Activated CD4-positive, alpha-beta memory T cell treated with anti-CD3 and anti-CD28 coated beads for 36 hours (primary cell): Measurements from ENCODE around the gene SRP9. TPM values are rescaled to one million over a fixed set of nuclear protein-coding genes. Genes with fewer than 3 reads are reported as not detected.
"Not testable (repeated sequence)": the region's sequence is repeated elsewhere in the genome, so short reads cannot be mapped to it uniquely, and the experiment has no call there.

Experiments
- CTCF ChIA-PET: fragments of 350-600 bp; sonication (Branson Sonifier 250); formaldehyde crosslinking; loops from one replicate; lab custom pipeline; 2021; ENCODE audit warnings: antibody characterized with exemption, inconsistent platforms; lab: Charles Lee
- POLR2A ChIA-PET: fragments of 350-600 bp; sonication (Branson Sonifier 250); formaldehyde crosslinking; loops from one replicate; lab custom pipeline; 2021; ENCODE audit warnings: antibody characterized with exemption; lab: Charles Lee
- DNase-seq: peaks from one replicate; pipeline ENCODE4 v3.0.0-alpha.2; 2020
- H3K27ac Mint-ChIP-seq: one replicate; pipeline ENCODE4 v1.8.0; 2021; ENCODE audit warnings: mixed read lengths
- H3K27me3 Mint-ChIP-seq: one replicate; pipeline ENCODE4 v1.8.0; 2021; ENCODE audit warnings: mixed read lengths
- H3K36me3 Mint-ChIP-seq: one replicate; pipeline ENCODE4 v1.8.0; 2021; ENCODE audit warnings: mixed read lengths
- H3K4me1 Mint-ChIP-seq: one replicate; pipeline ENCODE4 v1.8.0; 2021; ENCODE audit warnings: low read depth, mixed read lengths
- H3K4me3 Mint-ChIP-seq: one replicate; pipeline ENCODE4 v1.8.0; 2021; ENCODE audit warnings: mild to moderate bottlenecking, mixed read lengths
- H3K9me3 Mint-ChIP-seq: one replicate; pipeline ENCODE4 v1.8.0; 2021; ENCODE audit warnings: mixed read lengths
- intact Hi-C: fragments of 100-400 bp; cut with micrococcal nuclease; formaldehyde crosslinking; loops from one replicate; pipeline ENCODE4 v1.15.1; 2023
- total RNA-seq, 2 experiments: library from RNA; stranded (reverse); gene quantifications; one replicate each; pipeline ENCODE4 v1.2.3, GENCODE V29; 2021

Gene SRP9
- total RNA-seq, 2 experiments from 2014 or later: 294 to 314 TPM

DNA sequence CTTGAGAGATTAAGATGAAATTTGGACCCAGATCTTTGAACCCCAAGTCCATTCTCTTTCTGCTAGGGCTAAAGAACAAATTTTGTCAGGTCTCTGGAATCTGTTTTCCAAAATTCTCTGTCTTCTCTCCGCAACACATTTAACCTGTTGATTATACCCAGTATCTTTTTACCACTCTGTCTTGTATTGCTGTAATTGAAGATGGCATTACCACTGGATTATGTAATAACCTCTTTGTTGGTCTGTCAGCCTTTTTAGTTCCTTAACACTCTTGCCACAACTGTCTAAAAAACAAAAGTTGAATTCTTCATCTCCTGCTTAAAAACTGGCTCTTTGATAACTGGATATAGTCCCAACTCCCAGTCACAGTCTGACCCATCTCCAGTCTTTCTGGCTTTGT lies 3.0 kb downstream of the SRP9 start:
- POLR2A ChIA-PET: interaction anchor here (0.7 kb wide), 1 partner anchor 31 kb away, joined by 5 read pairs; no protein-coding TSS in a partner anchor
- no peaks in the 10 kb centered on the region for H3K9me3 Mint-ChIP-seq
- H3K27ac Mint-ChIP-seq: no peak overlapping the region
- H3K4me3 Mint-ChIP-seq: peak overlapping the region; percentile 0
- DNase-seq: no peak
- H3K36me3 Mint-ChIP-seq: peaks cover 27% of the 10 kb centered on the region
- CTCF ChIA-PET: no interaction called here
- intact Hi-C loops: no loop called here
- no peaks in the 10 kb centered on the region for H3K27me3 Mint-ChIP-seq
- H3K4me1 Mint-ChIP-seq: peaks cover 32% of the 10 kb centered on the region

DNA sequence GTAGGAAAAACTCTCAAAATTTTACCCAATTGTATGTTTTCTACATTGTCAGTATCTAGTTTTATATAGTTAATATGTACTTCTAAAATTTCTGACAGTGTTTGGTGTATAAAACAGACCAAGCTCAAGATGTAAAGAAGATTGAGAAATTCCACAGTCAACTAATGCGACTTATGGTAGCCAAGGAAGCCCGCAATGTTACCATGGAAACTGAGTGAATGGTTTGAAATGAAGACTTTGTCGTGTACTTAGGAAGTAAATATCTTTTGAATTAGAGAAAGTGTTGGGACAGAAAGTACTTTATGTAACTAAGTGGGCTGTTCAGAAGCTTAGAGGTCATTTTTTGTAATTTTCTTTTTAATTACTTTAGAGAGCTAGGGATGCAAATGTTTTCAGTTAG lies 11.5 kb downstream of the SRP9 start:
- POLR2A ChIA-PET: interaction anchor here (1.0 kb wide), 1 partner anchor 10 kb away, joined by 4 read pairs; no protein-coding TSS in a partner anchor
- H3K4me3 Mint-ChIP-seq, H3K9me3 Mint-ChIP-seq, DNase-seq, intact Hi-C loops, H3K27ac Mint-ChIP-seq, H3K27me3 Mint-ChIP-seq, H3K4me1 Mint-ChIP-seq: not testable (repeated sequence)
- CTCF ChIA-PET: interaction anchor here (1.0 to 1.8 kb wide), 3 partner anchors 12 to 337 kb away, joined by 3 to 6 read pairs (median 4); partner anchors contain the start of gene SRP9
- peaks cover 49% of the 10 kb centered on the region for H3K36me3 Mint-ChIP-seq

- Mint-ChIP-seq H3K9me3 (no peaks in the 10 kb centered on the region), H3K36me3 (peaks cover 30% of the 10 kb centered on the region), H3K27me3 (no peaks in the 10 kb centered on the region), H3K4me3 (no peak overlapping the region), H3K4me1 (no peaks in the 10 kb centered on the region), H3K27ac (no peak overlapping the region)
- intact Hi-C loops: no loop called here
- POLR2A ChIA-PET: no interaction called here
- no peak for DNase-seq
- CTCF ChIA-PET: no interaction called here
Observed at GRCh38 chr1:225794954-225795353, 17.3 kb downstream of the SRP9 start.

GRCh38 chr1:225796097-225796496 lies 18.5 kb downstream of the SRP9 start:
- H3K36me3 Mint-ChIP-seq: peaks cover 21% of the 10 kb centered on the region
- H3K27ac Mint-ChIP-seq, H3K4me3 Mint-ChIP-seq, DNase-seq, POLR2A ChIA-PET, intact Hi-C loops, H3K4me1 Mint-ChIP-seq, H3K27me3 Mint-ChIP-seq, H3K9me3 Mint-ChIP-seq, CTCF ChIA-PET: not testable (repeated sequence)

GRCh38 chr1:225801146-225801545 lies 23.5 kb downstream of the SRP9 start:
- H3K9me3 Mint-ChIP-seq, CTCF ChIA-PET, intact Hi-C loops, H3K4me1 Mint-ChIP-seq, H3K4me3 Mint-ChIP-seq, H3K27ac Mint-ChIP-seq, DNase-seq, POLR2A ChIA-PET, H3K27me3 Mint-ChIP-seq, H3K36me3 Mint-ChIP-seq: not testable (repeated sequence)

DNA sequence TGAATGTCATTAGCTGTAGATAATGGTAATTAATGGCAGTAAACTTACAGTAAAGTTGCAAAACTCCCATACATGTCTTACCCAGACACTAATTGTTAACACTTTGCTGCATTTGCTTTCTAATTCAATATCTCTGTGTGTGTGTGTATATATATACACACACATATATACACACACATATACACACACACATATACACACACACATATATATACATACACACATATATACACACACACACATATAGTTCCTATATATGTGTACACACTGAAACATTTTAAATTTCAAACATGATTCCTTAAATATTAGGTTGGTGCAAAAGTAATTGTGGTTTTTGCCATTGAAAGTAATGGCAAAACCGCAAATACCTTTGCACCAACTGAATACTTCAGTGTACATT lies 28.6 kb downstream of the SRP9 start:
- no peak overlapping the region for H3K4me3 Mint-ChIP-seq
- intact Hi-C loops: no loop called here
- CTCF ChIA-PET: no interaction called here
- H3K4me1 Mint-ChIP-seq: peaks cover 11% of the 10 kb centered on the region
- no peaks in the 10 kb centered on the region for H3K36me3 Mint-ChIP-seq
- no peak for DNase-seq
- H3K27ac Mint-ChIP-seq: no peak overlapping the region
- H3K9me3 Mint-ChIP-seq: no peaks in the 10 kb centered on the region
- H3K27me3 Mint-ChIP-seq: peaks cover 2% of the 10 kb centered on the region
- POLR2A ChIA-PET: no interaction called here

DNA sequence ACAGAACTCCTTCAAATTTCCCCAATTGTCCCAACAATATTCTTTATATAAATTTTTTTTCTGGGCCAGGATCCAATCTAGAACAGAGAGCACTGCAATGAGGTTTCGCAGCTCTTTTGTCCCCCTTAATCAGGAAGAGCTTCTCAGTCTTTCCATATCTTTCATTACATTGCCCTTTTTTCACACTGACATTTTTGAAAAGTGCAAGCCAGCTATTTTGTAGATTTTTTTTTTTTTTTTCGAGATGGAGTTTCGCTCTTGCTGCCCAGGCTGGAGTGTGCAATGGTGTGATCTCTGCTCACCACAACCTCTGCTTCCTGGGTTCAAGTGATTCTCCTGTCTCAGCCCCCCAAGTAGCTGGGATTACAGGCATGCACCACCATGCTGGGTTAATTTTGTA lies 29.1 kb downstream of the SRP9 start:
- POLR2A ChIA-PET, H3K27me3 Mint-ChIP-seq, intact Hi-C loops, H3K27ac Mint-ChIP-seq, H3K9me3 Mint-ChIP-seq, H3K4me3 Mint-ChIP-seq, DNase-seq, H3K36me3 Mint-ChIP-seq: not testable (repeated sequence)
- peaks cover 11% of the 10 kb centered on the region for H3K4me1 Mint-ChIP-seq
- CTCF ChIA-PET: interaction anchor here (0.7 kb wide), 1 partner anchor 1018 kb away, joined by 4 read pairs; no protein-coding TSS in a partner anchor

DNA sequence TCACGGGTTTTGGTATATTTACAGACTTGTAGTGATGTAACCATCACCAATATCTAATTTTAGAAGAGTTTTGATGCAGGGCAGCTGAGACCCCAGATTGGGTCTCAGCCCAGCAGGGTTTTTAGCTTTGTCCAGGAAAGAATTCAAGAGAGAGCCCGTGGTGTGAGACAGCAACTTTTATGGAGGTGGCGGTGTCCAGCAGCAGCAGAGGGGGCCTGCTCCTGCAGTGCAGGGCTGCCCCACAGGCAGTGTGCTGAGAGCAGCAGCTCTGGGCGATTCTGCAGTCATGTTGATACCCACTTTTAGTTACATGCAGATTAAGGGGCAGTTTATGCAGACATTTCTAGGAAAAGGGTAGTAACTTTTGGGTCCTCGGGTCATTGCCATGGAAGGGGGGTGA lies 30.5 kb downstream of the SRP9 start:
- Mint-ChIP-seq H3K27ac (no peak overlapping the region), H3K4me3 (no peak overlapping the region), H3K36me3 (no peaks in the 10 kb centered on the region), H3K9me3 (no peaks in the 10 kb centered on the region), H3K4me1 (peaks cover 11% of the 10 kb centered on the region), H3K27me3 (peaks cover 2% of the 10 kb centered on the region)
- POLR2A ChIA-PET: interaction anchor here (1.5 kb wide), 1 partner anchor 30 kb away, joined by 4 read pairs; the partner anchor contains the start of gene SRP9
- DNase-seq: no peak
- CTCF ChIA-PET: interaction anchor here (1.3 kb wide), 1 partner anchor 103 kb away, joined by 3 read pairs; no protein-coding TSS in a partner anchor
- intact Hi-C loops: no loop called here

- H3K4me1 Mint-ChIP-seq: peaks cover 11% of the 10 kb centered on the region
- peak; percentile 81 for DNase-seq
- H3K4me3 Mint-ChIP-seq: peak within 1 kb of the TSS; percentile 73
- no peaks in the 10 kb centered on the region for H3K9me3 Mint-ChIP-seq
- no peak within 1 kb of the TSS for H3K27ac Mint-ChIP-seq
- peaks cover 2% of the 10 kb centered on the region for H3K27me3 Mint-ChIP-seq
- no peaks in the 10 kb centered on the region for H3K36me3 Mint-ChIP-seq
- ChIA-PET CTCF (interaction anchor here (0.8 to 2.0 kb wide), 5 partner anchors 33 to 335 kb away, joined by 3 to 6 read pairs (median 4); partner anchors contain the start of gene SRP9), POLR2A (interaction anchor here (0.7 kb wide), 1 partner anchor 18 kb away, joined by 4 read pairs; no protein-coding TSS in a partner anchor)
- intact Hi-C loops: loop anchor here (2.0 kb wide), 1 partner anchor 33 kb away; the partner anchor contains the start of gene SRP9
Observed at GRCh38 chr1:225809842-225810578, 32.4 kb downstream of the SRP9 start, which contains the start of gene EPHX1. EPHX1 (plus strand) TSS chr1:225810124; CDS start chr1:225828730, 18,606 bp downstream.

DNA sequence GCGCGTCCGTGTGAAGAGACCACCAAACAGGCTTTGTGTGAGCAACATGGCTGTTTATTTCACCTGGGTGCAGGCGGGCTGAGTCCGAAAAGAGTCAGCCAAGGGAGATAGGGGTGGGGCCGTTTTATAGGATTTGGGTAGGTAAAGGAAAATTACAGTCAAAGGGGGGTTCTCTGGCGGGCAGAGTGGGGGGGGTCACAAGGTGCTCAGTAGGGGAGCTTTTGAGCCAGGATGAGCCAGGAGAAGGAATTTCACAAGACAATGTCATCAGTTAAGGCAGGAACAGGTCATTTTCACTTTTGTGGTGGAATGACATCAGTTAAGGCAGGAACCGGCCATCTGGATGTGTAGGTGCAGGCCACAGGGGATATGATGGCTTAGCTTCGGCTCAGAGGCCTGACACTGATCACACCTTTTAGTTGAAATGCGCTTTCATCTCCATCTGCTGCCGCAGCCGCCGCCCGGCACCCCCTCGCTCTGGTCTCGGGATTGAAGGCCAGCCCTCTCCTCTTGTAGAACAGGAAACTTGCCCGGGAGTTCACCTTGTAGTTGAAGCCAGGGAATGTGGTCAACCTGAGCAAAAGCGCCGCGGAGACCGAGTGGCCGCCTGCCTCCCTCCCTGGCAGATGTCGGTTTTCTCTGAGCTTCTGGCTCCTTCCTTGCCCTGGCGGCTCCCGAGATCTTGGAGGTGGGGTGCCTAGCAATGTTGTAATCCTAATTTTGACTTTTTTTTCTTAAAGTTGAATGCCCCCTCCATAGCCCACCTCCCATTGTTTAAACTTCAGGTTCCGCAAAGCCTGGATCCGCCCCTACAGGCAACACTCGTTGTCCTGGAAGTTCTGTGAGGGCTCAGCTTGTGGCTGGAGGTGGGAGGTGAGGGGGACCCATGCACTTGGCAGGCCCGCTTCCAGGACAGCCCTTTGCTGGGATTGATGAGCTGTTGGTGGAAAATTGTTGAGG lies 33.2 kb downstream of the SRP9 start:
- CTCF ChIA-PET: interaction anchor here (0.8 to 2.0 kb wide), 4 partner anchors 34 to 336 kb away, joined by 3 to 6 read pairs (median 4); partner anchors contain the start of gene SRP9
- H3K27ac Mint-ChIP-seq, H3K9me3 Mint-ChIP-seq, DNase-seq, POLR2A ChIA-PET, H3K27me3 Mint-ChIP-seq, H3K36me3 Mint-ChIP-seq: not testable (repeated sequence)
- peaks cover 11% of the 10 kb centered on the region for H3K4me1 Mint-ChIP-seq
- H3K4me3 Mint-ChIP-seq: peak overlapping the region; percentile 73
- intact Hi-C loops: loop anchor here (2.0 kb wide), 1 partner anchor 34 kb away; the partner anchor contains the start of gene SRP9

DNA sequence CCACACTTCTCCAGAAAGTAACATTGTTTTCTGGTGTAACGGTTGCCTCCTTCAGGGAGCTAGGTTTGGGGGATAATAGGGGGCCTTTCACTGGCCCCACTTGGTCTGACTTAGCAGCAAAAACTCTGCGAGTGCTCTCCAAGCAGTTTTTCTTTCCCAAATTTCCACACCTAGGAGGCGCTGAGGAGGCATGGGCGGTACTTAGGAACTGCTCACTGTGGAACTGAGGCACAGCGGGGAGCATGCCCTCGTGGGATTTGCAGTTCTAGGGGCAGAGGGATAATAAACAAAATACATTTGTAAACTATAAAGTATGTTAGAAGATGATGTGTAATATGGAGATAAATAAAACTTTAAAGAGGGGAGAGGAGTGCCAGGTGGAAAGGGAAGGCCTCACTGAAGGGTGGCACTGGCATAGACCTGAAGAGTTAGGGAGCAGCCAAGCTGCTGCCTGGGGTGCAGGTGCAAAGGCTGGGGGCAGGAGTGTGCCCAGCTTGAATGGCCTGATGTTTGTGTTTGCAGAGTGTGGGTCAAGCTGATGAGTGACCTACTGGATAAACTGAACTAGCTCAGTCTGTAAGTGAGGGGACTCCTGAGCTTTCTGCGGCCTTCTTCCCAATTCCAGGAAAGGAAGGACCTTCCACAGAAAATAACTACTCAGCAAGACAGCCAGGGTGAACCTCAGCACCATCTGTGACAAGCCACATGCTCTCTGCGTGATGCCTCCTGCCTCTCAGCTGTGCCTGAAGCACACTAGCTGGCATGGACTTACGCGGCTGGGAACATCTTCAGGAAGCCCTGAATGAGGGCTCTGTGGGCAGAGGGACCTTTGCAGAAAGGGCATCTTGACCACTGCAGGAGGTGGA lies 34.2 kb downstream of the SRP9 start:
- DNase-seq: no peak
- Mint-ChIP-seq H3K36me3 (no peaks in the 10 kb centered on the region), H3K4me3 (no peak overlapping the region), H3K9me3 (no peaks in the 10 kb centered on the region), H3K4me1 (peaks cover 11% of the 10 kb centered on the region), H3K27ac (no peak overlapping the region), H3K27me3 (peaks cover 2% of the 10 kb centered on the region)
- ChIA-PET POLR2A (interaction anchor here (0.6 kb wide), 1 partner anchor 32 kb away, joined by 5 read pairs; no protein-coding TSS in a partner anchor), CTCF (interaction anchor here (1.0 to 2.0 kb wide), 3 partner anchors 100 to 337 kb away, joined by 3 to 6 read pairs (median 3); no protein-coding TSS in a partner anchor)
- intact Hi-C loops: loop anchor here (2.0 kb wide), 1 partner anchor 35 kb away; the partner anchor contains the start of gene SRP9
